HepG2 (cell line): ENCODE results near the gene FHIT. TPM values are rescaled to one million over a fixed set of nuclear protein-coding genes. Genes with fewer than 3 reads are reported as not detected.

Experiments used
- ATAC-seq: fragments of 200-7000 bp; cut with Tn5 transposase; 3 replicates; pipeline ENCODE4 v1.9.1; 2020; ENCODE audit warnings: mild to moderate bottlenecking, moderate library complexity
- BruUV-seq: library from RNA; stranded (reverse); fragments of 400-500 nt; replicated peaks from 2 replicates; lab custom pipeline; 2021; lab: Mats Ljungman, UMichigan
- CTCF ChIA-PET: fragments of 300-600 bp; formaldehyde crosslinking; extraction: SDS; loops from one replicate; lab custom pipeline; 2021; ENCODE audit warnings: low total read pairs, inconsistent platforms, low intra/inter-chr PET ratio; lab: Yijun Ruan, JAX
- POLR2A ChIA-PET: fragments of 350-600 bp; sonication (Branson Sonifier 250); formaldehyde crosslinking; loops from one replicate; lab custom pipeline; 2020; ENCODE audit warnings: antibody characterized with exemption, inconsistent platforms; lab: Yijun Ruan, JAX
- DNase-seq: peaks from one replicate; pipeline ENCODE4 v3.0.0-alpha.2; 2015; ENCODE audit warnings: low spot score
- FAIRE-seq: peaks from 3 replicates; lab custom pipeline; 2011; peaks lifted over from hg19 to GRCh38; lab: Jason Lieb, UNC
- H2AFZ ChIP-seq: one replicate; pipeline ENCODE4 v1.6.1; 2011; ENCODE audit warnings: low read length, inconsistent platforms
- H3K27ac ChIP-seq: fragments of 300-600 bp; 3 replicates; pipeline ENCODE4 v1.8.0; 2011; ENCODE audit warnings: mixed run types, mild to moderate bottlenecking, mixed read lengths, low read length, inconsistent platforms; ENCODE audit not compliant: insufficient read depth; ENCODE audit errors: extremely low read length
- H3K27me3 ChIP-seq, 2 experiments: fragments of 200-600 bp in 1 of 2; 2 replicates in 1 of 2; 3 replicates in 1 of 2; pipeline versions ENCODE4 v1.6.0 to v1.8.0; 2011; ENCODE audit warnings: low read length in 2 of 2, mild to moderate bottlenecking in 2 of 2, moderate library complexity in 2 of 2, inconsistent platforms in 1 of 2; ENCODE audit not compliant: insufficient read depth in 2 of 2, control insufficient read depth in 1 of 2
- H3K36me3 ChIP-seq, 2 experiments: fragments of 200-600 bp in 1 of 2; replicated peaks in 1 of 2; 2 replicates in 1 of 2; 3 replicates in 1 of 2; pipeline versions ENCODE4 v1.5.1 to v1.8.0; 2011; ENCODE audit warnings: low read length in 2 of 2, inconsistent platforms in 1 of 2; ENCODE audit not compliant: insufficient read depth in 2 of 2, control insufficient read depth in 1 of 2
- H3K4me1 ChIP-seq: 2 replicates; pipeline ENCODE4 v1.5.1; 2012; ENCODE audit warnings: low read length, inconsistent platforms; ENCODE audit not compliant: insufficient read depth
- H3K4me2 ChIP-seq: 2 replicates; pipeline ENCODE4 v1.6.0; 2011; ENCODE audit warnings: low read depth, low read length, inconsistent platforms
- H3K4me3 ChIP-seq, 3 experiments: fragments of 200-600 bp in 1 of 3; sonication (generic), shearing (Covaris generic) in 1 of 3; replicated peaks in 1 of 3; 2 replicates each; pipeline ENCODE4 v1.5.1; 2011 to 2016; ENCODE audit warnings: low read length in 3 of 3, inconsistent platforms in 2 of 3, low read depth in 2 of 3, mild to moderate bottlenecking in 2 of 3, control low read depth in 1 of 3, mixed read lengths in 1 of 3; ENCODE audit not compliant: insufficient read depth in 1 of 3
- H3K79me2 ChIP-seq: one replicate; pipeline ENCODE4 v1.6.1; 2011; ENCODE audit warnings: low read length, inconsistent platforms; ENCODE audit not compliant: insufficient read depth
- H3K9ac ChIP-seq: 2 replicates; pipeline ENCODE4 v1.6.0; 2011; ENCODE audit warnings: mild to moderate bottlenecking, low read depth, low read length, inconsistent platforms; ENCODE audit not compliant: insufficient read depth
- H3K9me3 ChIP-seq: 2 replicates; pipeline ENCODE4 v1.5.1; 2012; ENCODE audit warnings: mild to moderate bottlenecking, low read length
- H4K20me1 ChIP-seq: 2 replicates; pipeline ENCODE4 v1.6.0; 2011; ENCODE audit warnings: inconsistent platforms, mild to moderate bottlenecking, low read length, moderate library complexity; ENCODE audit not compliant: insufficient read depth
- GMEB1 ChIP-seq: sonication (generic); formaldehyde crosslinking; IDR thresholded peaks from 2 replicates; pipeline ENCODE4 v1.5.1; 2020; ENCODE audit warnings: missing genetic modification reagents, mild to moderate bottlenecking, borderline replicate concordance
- HNRNPL ChIP-seq: fragments of 200-400 bp; formaldehyde crosslinking; IDR thresholded peaks from 2 replicates; pipeline ENCODE4 v1.6.1; 2017; ENCODE audit warnings: mild to moderate bottlenecking, low read depth, low read length
- NCOA2 ChIP-seq: sonication (generic); formaldehyde crosslinking; IDR thresholded peaks from 2 replicates; pipeline ENCODE4 v1.8.0; 2022; ENCODE audit warnings: inconsistent platforms
- TCF12 ChIP-seq, 2 experiments: fragments of 450-650 bp in 1 of 2; sonication (generic) in 1 of 2; formaldehyde crosslinking in 1 of 2; IDR thresholded peaks; 2 replicates each; pipeline versions ENCODE4 v1.6.1 to v1.8.0; 2017 to 2022; ENCODE audit warnings: antibody characterized with exemption in 1 of 2, mild to moderate bottlenecking in 1 of 2, missing genetic modification reagents in 1 of 2, moderate library complexity in 1 of 2
- USF2 ChIP-seq, 2 experiments: sonication (generic) in 1 of 2; formaldehyde crosslinking in 1 of 2; IDR thresholded peaks; 2 replicates each; pipeline versions ENCODE4 v1.5.1 to v1.6.1; 2011 to 2020; ENCODE audit warnings: borderline replicate concordance in 1 of 2, low read depth in 1 of 2, low read length in 1 of 2, mild to moderate bottlenecking in 1 of 2, missing genetic modification reagents in 1 of 2, moderate library complexity in 1 of 2
- ZMYM3 ChIP-seq: sonication (generic); formaldehyde crosslinking; IDR thresholded peaks from 2 replicates; pipeline ENCODE4 v1.5.1; 2020; ENCODE audit warnings: mild to moderate bottlenecking, missing genetic modification reagents
- WGBS: methylation state at CpG from one replicate; pipeline ENCODE4 v1.1.6; 2017; ENCODE audit warnings: low lambda C conversion rate; 5-methylcytosine and 5-hydroxymethylcytosine counted together
- in situ Hi-C: cut with HindIII; loops from 2 replicates; pipeline ENCODE4 v1.10.0; 2017; ENCODE audit warnings: low pct_unique_long_range_greater_than_20kb; ENCODE audit not compliant: extremely low pct_ligation_motif_present
- intact Hi-C: fragments of 100-400 bp; cut with micrococcal nuclease; formaldehyde crosslinking; loops from one replicate; pipeline ENCODE4 v1.10.0; 2022; ENCODE audit not compliant: unreplicated experiment
- polyA plus RNA-seq, 8 experiments: library from polyadenylated mRNA; depleted of rRNA in 3 of 8; stranded (reverse) in 7 of 8; unstranded in 1 of 8; fragments of >200 nt; fragmentation: Illumina TruSeq in 4 of 8; extraction: Trizol in 4 of 8; gene quantifications; 2 replicates each; pipeline versions ENCODE4 v1.2.1 to v1.2.3, GENCODE V29; 2011 to 2016; ENCODE audit warnings: low read depth in 4 of 8, missing spikeins in 1 of 8, mixed read lengths in 1 of 8; ENCODE audit not compliant: insufficient read depth in 1 of 8
- total RNA-seq, 5 experiments: library from RNA; depleted of rRNA; stranded (reverse); fragments of >200 nt; fragmentation: Illumina TruSeq; extraction: Trizol; gene quantifications; 2 replicates each; pipeline ENCODE4 v1.2.3, GENCODE V29; 2016; ENCODE audit warnings: low read depth in 1 of 5

The FHIT gene
- total and polyA plus RNA-seq, 2 of the 13 experiments (the other 11 are each of a cell fraction or from before 2014, with no cell fraction given), result 4.0 to 4.6 TPM

- 10% methylated on average over 3 of the region's 3 CpGs for WGBS
- no peak overlapping the region for H3K4me3 ChIP-seq
- H3K9ac ChIP-seq, result no peak overlapping the region
- H2AFZ ChIP-seq, result no peak overlapping the region
- no peaks in the 10 kb centered on the region for H4K20me1 ChIP-seq
- FAIRE-seq (no peak), ATAC-seq (no peak), DNase-seq (no peak)
- intact Hi-C loops, result no loop called here
- no peaks in the 10 kb centered on the region for H3K79me2 ChIP-seq
- no peaks in the 10 kb centered on the region for H3K9me3 ChIP-seq
- no peak overlapping the region for H3K27ac ChIP-seq
- TF ChIP-seq TCF12 (IDR thresholded peaks at IDR 0.05) (no peak), TCF12 (CRISPR knock-in tag; IDR thresholded peaks at IDR 0.05) (no peak), NCOA2 (CRISPR knock-in tag) (no peak), USF2 (IDR thresholded peaks at IDR 0.05; ENCODE audit: low read depth, low read length) (no peak), USF2 (CRISPR knock-in tag; IDR thresholded peaks at IDR 0.05; ENCODE audit: borderline replicate concordance) (no peak), GMEB1 (CRISPR knock-in tag) (no peak), ZMYM3 (no peak), HNRNPL (no peak)
- H3K27me3 ChIP-seq, result no peaks in the 10 kb centered on the region
- CTCF ChIA-PET, result no interaction called here
- no peak overlapping the region for H3K4me2 ChIP-seq
- no TSS peak for BruUV-seq
- in situ Hi-C loops, result no loop called here
- POLR2A ChIA-PET, result no interaction called here
- no peaks in the 10 kb centered on the region for H3K4me1 ChIP-seq
- no peaks in the 10 kb centered on the region for H3K36me3 ChIP-seq
These were observed 1419.0 kb downstream of the FHIT start for GRCh38 chr3:59832241-59832640.
